ENCODE results near the gene LRRC17. TPM values are rescaled to one million over a fixed set of nuclear protein-coding genes. Genes with fewer than 3 reads are reported as not detected.
A peak's percentile ranks its signal among the peaks of the same experiment; 100 is the strongest.

Gene LRRC17
- total and polyA plus RNA-seq, 9 of the 15 experiments (the other 6 are each of a cell fraction or from before 2014, with no cell fraction given), result 0.03 to 0.18 (median 0.12) TPM; not detected in 5

DNA sequence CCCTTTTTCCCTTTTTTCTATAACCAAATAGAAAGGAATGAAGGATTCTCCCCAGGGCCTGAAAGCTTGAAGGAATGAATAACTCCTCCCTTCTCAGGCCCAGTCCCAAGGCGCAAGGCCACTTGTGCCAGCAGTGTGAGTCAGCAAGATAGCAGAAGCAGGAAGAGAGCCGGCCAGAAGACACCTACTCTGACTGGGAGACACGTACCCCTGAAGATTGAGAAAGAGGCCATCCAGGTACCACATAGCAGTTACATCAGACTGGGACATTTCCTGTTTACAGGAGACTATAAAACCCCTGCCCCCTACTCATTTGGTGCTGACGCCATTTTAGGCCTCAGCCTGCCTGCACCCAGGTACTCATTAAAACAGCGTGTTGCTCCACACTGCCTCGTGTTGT, 65.5 kb downstream of the LRRC17 start (continued):
- TF ChIP-seq, protein P1, sequence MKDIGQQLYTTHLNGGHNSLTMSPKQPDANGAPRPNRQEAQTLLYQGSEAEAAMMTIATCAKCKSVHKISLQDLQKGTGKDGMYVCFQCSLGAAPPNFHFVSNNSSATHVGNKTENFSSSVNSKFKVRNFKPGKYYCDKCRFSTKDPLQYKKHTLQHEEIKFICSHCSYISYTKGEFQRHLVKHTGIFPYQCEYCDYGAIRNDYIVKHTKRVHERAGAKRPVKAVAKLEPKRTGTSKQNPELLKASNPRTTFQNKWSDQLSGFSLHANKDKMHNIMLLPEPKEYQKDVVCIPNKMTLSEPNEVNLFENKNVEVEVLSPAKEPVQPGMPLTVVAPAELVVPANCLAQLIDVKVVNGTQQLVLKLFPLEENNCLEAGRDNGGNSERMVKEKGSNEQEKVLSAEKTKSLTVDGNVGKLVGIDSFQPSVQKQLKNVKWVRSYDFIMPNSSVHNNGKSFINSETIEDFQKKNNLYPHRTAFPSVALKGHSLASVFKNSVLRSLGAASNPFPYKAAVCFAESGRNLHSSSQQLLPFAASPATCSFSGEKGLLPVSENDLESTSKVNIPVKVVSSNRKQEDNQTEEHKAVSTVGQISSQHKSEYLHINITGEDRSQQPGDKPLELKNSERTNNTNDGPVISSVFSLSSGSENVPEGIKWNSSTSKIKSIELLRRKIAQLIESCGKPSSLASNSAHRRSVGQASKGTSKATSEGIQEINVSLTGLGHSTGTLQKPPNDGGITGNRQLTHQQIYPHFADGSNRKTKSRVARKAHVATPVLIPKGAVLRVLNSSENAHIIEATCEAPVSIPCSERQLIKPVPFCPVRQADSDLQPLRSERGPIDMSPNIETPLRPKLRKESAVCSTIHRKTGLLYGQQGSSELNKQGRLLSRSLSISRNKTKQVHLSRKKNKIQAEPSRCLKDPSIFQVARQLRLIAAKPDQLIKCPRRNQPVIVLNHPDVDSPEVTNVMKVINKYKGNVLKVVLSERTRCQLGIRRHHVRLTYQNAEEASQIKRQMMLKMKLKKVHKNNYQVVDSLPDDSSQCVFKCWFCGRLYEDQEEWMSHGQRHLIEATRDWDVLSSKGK (CRISPR knock-in tag; IDR thresholded peaks at IDR 0.05), result no peak
- 0 out of 2 replicates have a peak, but pooled peaks have one; percentile 16 for TF ChIP-seq DPF2 (IDR thresholded peaks at IDR 0.05)
- TF ChIP-seq C11orf30 (IDR thresholded peaks at IDR 0.05; ENCODE audit: low read depth), result peak; percentile 84
- TF ChIP-seq PML (IDR thresholded peaks at IDR 0.05; ENCODE audit: low read length), result no peak

- Histone ChIP-seq H3K27me3 (ENCODE audit: control insufficient read depth in 2 of 2, insufficient read depth in 2 of 2, low read length in 2 of 2) (no peaks in the 10 kb centered on the region), H4K20me1 (replicated peaks; ENCODE audit: control insufficient read depth, insufficient read depth, low read length) (no peaks in the 10 kb centered on the region), H3K4me1 (replicated peaks in 1 of 2; ENCODE audit: control insufficient read depth in 2 of 2, insufficient read depth in 2 of 2, low read length in 2 of 2) (peaks cover 15 to 43% of the 10 kb centered on the region in 2 experiments), H3K27ac (ENCODE audit: extremely low read depth, low read depth, low read length) (no peak overlapping the region), H3K9ac (ENCODE audit: insufficient read depth in 1 of 2, low read depth in 2 of 2, low read length in 2 of 2) (no peak overlapping the region), H3K4me3 (no peak overlapping the region), H3K79me2 (ENCODE audit: control insufficient read depth, insufficient read depth, low read length) (peaks cover 50% of the 10 kb centered on the region), H3K36me3 (ENCODE audit: control insufficient read depth, insufficient read depth, low read length) (peaks cover 50% of the 10 kb centered on the region), H3K9me3 (replicated peaks; ENCODE audit: control insufficient read depth, insufficient read depth, low read depth, low read length) (peaks cover 2% of the 10 kb centered on the region; the same call in 1 of the 2 replicates), H3K9me1 (ENCODE audit: control insufficient read depth, insufficient read depth, low read length) (no peaks in the 10 kb centered on the region), H3K4me2 (ENCODE audit: insufficient read depth, low read length) (no peak overlapping the region), H2AFZ (ENCODE audit: low read depth, low read length) (no peak overlapping the region)
- no TSS peak for BruUV-seq (replicated peaks)
- no peak for DNase-seq (ENCODE audit: extremely low read depth in 1 of 4, low spot score in 3 of 4)
- no peak for FAIRE-seq
- no peak for ATAC-seq
- ChIA-PET POLR2A (interaction anchor here (0.9 kb wide), 1 partner anchor 12 kb away, joined by 3 read pairs; no protein-coding TSS in a partner anchor), CTCF (ENCODE audit: low intra/inter-chr PET ratio) (no interaction called here)
- no peak for TF ChIP-seq MAFF (IDR thresholded peaks at IDR 0.05; ENCODE audit: low read length)
- TF ChIP-seq NFE2L1 (tag; IDR thresholded peaks at IDR 0.05; ENCODE audit: borderline replicate concordance, low read depth), result no peak
- TF ChIP-seq RREB1 (CRISPR knock-in tag; IDR thresholded peaks at IDR 0.05), result no peak
- peak; percentile 56 for TF ChIP-seq POLR2H (tag; IDR thresholded peaks at IDR 0.05; ENCODE audit: low read depth)
- TF ChIP-seq POLR2G (IDR thresholded peaks at IDR 0.05; ENCODE audit: low read depth, low read length), result peak; percentile 30; the same call in 1 of the 2 replicates
- intact Hi-C loops (cut with micrococcal nuclease), result loop anchor here (5.0 kb wide), 1 partner anchor 73 kb away; no protein-coding TSS in a partner anchor
- in situ Hi-C loops (cut with MboI), result no loop called here
Measured at GRCh38 chr7:102979670-102980069, 66.9 kb downstream of the LRRC17 start.
